SK-N-MC (cell line): ENCODE measurements around the gene PTPRN2.

Experiments
- EZH2 ChIP-seq: fragments of 200-600 bp; sonication (generic); IDR thresholded peaks from one replicate; pipeline ENCODE4 v1.6.1; 2017; ENCODE audit warnings: antibody characterized with exemption
- FOXP2 ChIP-seq: optimal IDR thresholded peaks from 2 replicates; pipeline ENCODE3; 2011; ENCODE audit warnings: mild to moderate bottlenecking, moderate library complexity; ENCODE audit not compliant: insufficient read depth; ENCODE audit errors: extremely low read length, control extremely low read depth
- POLR2AphosphoS5 ChIP-seq: IDR thresholded peaks from 2 replicates; pipeline ENCODE4 v1.6.1; 2012; ENCODE audit warnings: mild to moderate bottlenecking, low read depth, low read length, borderline replicate concordance

GRCh38 chr7:157540606-157541294 is 1046.9 kb downstream of the PTPRN2 start:
- TF ChIP-seq POLR2AphosphoS5 (no peak), EZH2 (no peak), FOXP2 (no peak)
